PC-9 (cell line): Measurements from ENCODE around the gene MYOZ2. TPM values are rescaled to one million over a fixed set of nuclear protein-coding genes. Genes with fewer than 3 reads are reported as not detected.

ENCODE experiments used
- BruUV-seq: library from RNA; stranded (reverse); fragments of 400-500 nt; replicated peaks from 2 replicates; lab custom pipeline; 2021; lab: Mats Ljungman, UMichigan
- CTCF ChIA-PET: fragments of 300-600 bp; sonication (Branson Sonifier 250); formaldehyde crosslinking; loops from one replicate; lab custom pipeline; 2022; ENCODE audit warnings: antibody characterized with exemption; lab: Charles Lee
- POLR2A ChIA-PET: fragments of 300-600 bp; sonication (Branson Sonifier 250); formaldehyde crosslinking; loops from one replicate; lab custom pipeline; 2022; ENCODE audit warnings: antibody characterized with exemption; ENCODE audit not compliant: unreplicated experiment; lab: Charles Lee
- DNase-seq, 2 experiments: peaks; one replicate each; pipeline versions ENCODE4 v3.0.0 to v3.0.0-alpha.2; 2015 to 2022; ENCODE audit warnings: mixed read lengths in 1 of 2
- H2AFZ ChIP-seq: fragments of 200-600 bp; sonication (generic); 2 replicates; pipeline ENCODE4 v1.8.1; 2017; ENCODE audit warnings: antibody characterized with exemption
- H3F3A ChIP-seq: fragments of 200-600 bp; sonication (generic); 2 replicates; pipeline ENCODE4 v1.8.1; 2017; ENCODE audit warnings: antibody characterized with exemption, mild to moderate bottlenecking, low read depth; ENCODE audit not compliant: insufficient read depth
- H3K27ac ChIP-seq: fragments of 200-600 bp; sonication (generic); 2 replicates; pipeline ENCODE4 v1.6.1; 2016; ENCODE audit warnings: mixed run types
- H3K27me3 ChIP-seq: fragments of 200-600 bp; sonication (generic); 2 replicates; pipeline ENCODE4 v1.6.1; 2016; ENCODE audit warnings: low read depth, mixed run types; ENCODE audit not compliant: insufficient read depth
- H3K36me3 ChIP-seq: fragments of 200-600 bp; sonication (generic); 2 replicates; pipeline ENCODE4 v1.6.1; 2016; ENCODE audit warnings: low read depth, mixed run types
- H3K4me1 ChIP-seq: fragments of 200-600 bp; sonication (generic); replicated peaks from 2 replicates; pipeline ENCODE4 v1.6.1; 2016; ENCODE audit warnings: mixed run types; ENCODE audit not compliant: insufficient read depth
- H3K4me2 ChIP-seq: fragments of 200-600 bp; sonication (generic); 2 replicates; pipeline ENCODE4 v1.6.1; 2017; ENCODE audit warnings: mixed run types
- H3K4me3 ChIP-seq: fragments of 200-600 bp; sonication (generic); 2 replicates; pipeline ENCODE4 v1.6.1; 2016; ENCODE audit warnings: mixed run types
- H3K79me2 ChIP-seq: fragments of 200-600 bp; sonication (generic); 2 replicates; pipeline ENCODE4 v1.6.1; 2017; ENCODE audit warnings: low read depth, mixed run types
- H3K9me2 ChIP-seq: fragments of 200-600 bp; sonication (generic); 2 replicates; pipeline ENCODE4 v1.8.1; 2017; ENCODE audit warnings: mild to moderate bottlenecking; ENCODE audit not compliant: insufficient read depth
- H3K9me3 ChIP-seq: fragments of 200-600 bp; sonication (generic); 2 replicates; pipeline ENCODE4 v1.8.1; 2016; ENCODE audit warnings: low read depth; ENCODE audit not compliant: insufficient read depth
- H4K20me1 ChIP-seq: fragments of 200-600 bp; sonication (generic); 2 replicates; pipeline ENCODE4 v1.8.1; 2017; ENCODE audit not compliant: insufficient read depth
- CTCF ChIP-seq: fragments of 200-600 bp; sonication (generic); conservative IDR thresholded peaks from 2 replicates; pipeline ENCODE4 v1.6.1; 2017; ENCODE audit warnings: mixed run types, antibody characterized with exemption, mild to moderate bottlenecking, moderate library complexity
- EZH2 ChIP-seq: fragments of 200-600 bp; sonication (generic); IDR thresholded peaks from 2 replicates; pipeline ENCODE4 v1.8.0; 2017; ENCODE audit warnings: antibody characterized with exemption, low read depth
- intact Hi-C: fragments of 100-400 bp; cut with micrococcal nuclease; formaldehyde crosslinking; loops from one replicate; pipeline ENCODE4 v1.10.0; 2022; ENCODE audit not compliant: unreplicated experiment
- total RNA-seq: library from RNA; stranded (reverse); gene quantifications from 2 replicates; pipeline ENCODE4 v1.2.3, GENCODE V29; 2021

MYOZ2 gene
- total RNA-seq, 1 experiment from 2014 or later: not detected

- POLR2A ChIA-PET: no interaction called here
- CTCF ChIA-PET: no interaction called here
- Histone ChIP-seq H3K4me1 (peaks cover 35% of the 10 kb centered on the region), H3K79me2 (peaks cover 18% of the 10 kb centered on the region), H3K27ac (peak overlapping the region; percentile 87), H3K4me3 (no peak overlapping the region), H3K9me2 (no peaks in the 10 kb centered on the region), H2AFZ (no peak overlapping the region), H3K4me2 (peak overlapping the region; percentile 40), H3K27me3 (no peaks in the 10 kb centered on the region), H3K36me3 (no peaks in the 10 kb centered on the region), H3F3A (peaks cover 20% of the 10 kb centered on the region), H3K9me3 (no peaks in the 10 kb centered on the region; the same call in 1 of the 2 replicates), H4K20me1 (no peaks in the 10 kb centered on the region)
- TF ChIP-seq EZH2 (no peak), CTCF (no peak)
- no peak for DNase-seq
- intact Hi-C loops: no loop called here
- BruUV-seq: no TSS peak
These were observed 74.0 kb downstream of the MYOZ2 start for GRCh38 chr4:119209586-119209985.

GRCh38 chr4:119210775-119211174, 75.1 kb downstream of the MYOZ2 start:
- Histone ChIP-seq H3K9me3 (no peaks in the 10 kb centered on the region; the same call in 1 of the 2 replicates), H2AFZ (no peak overlapping the region), H3F3A (peaks cover 20% of the 10 kb centered on the region), H3K36me3 (no peaks in the 10 kb centered on the region), H3K4me2 (peak overlapping the region; percentile 75), H3K4me1 (peaks cover 40% of the 10 kb centered on the region), H4K20me1 (no peaks in the 10 kb centered on the region), H3K4me3 (peak overlapping the region; percentile 92; the same call in 1 of the 2 replicates), H3K79me2 (peaks cover 30% of the 10 kb centered on the region), H3K27me3 (no peaks in the 10 kb centered on the region), H3K9me2 (no peaks in the 10 kb centered on the region), H3K27ac (no peak overlapping the region)
- ChIA-PET POLR2A (no interaction called here), CTCF (no interaction called here)
- intact Hi-C loops: no loop called here
- TF ChIP-seq CTCF (no peak), EZH2 (no peak)
- no peak for DNase-seq
- no TSS peak for BruUV-seq

GRCh38 chr4:119211867-119212233, 76.2 kb downstream of the MYOZ2 start:
- intact Hi-C loops: loop anchor here (1.0 kb wide), 2 partner anchors 109 to 170 kb away; no protein-coding TSS in a partner anchor
- H3F3A ChIP-seq: peaks cover 20% of the 10 kb centered on the region
- H3K27me3 ChIP-seq: no peaks in the 10 kb centered on the region
- peak overlapping the region; percentile 92 for H3K4me3 ChIP-seq
- peak overlapping the region; percentile 98 for H2AFZ ChIP-seq
- H3K9me3 ChIP-seq: no peaks in the 10 kb centered on the region; the same call in 1 of the 2 replicates
- TSS peak; percentile 82 for BruUV-seq
- peak overlapping the region; percentile 75 for H3K4me2 ChIP-seq
- no peaks in the 10 kb centered on the region for H3K9me2 ChIP-seq
- POLR2A ChIA-PET: interaction anchor here (0.5 to 0.6 kb wide), 3 partner anchors 11 to 109 kb away, joined by 3 to 4 read pairs (median 3); no protein-coding TSS in a partner anchor
- no peak for DNase-seq
- H3K4me1 ChIP-seq: peaks cover 40% of the 10 kb centered on the region
- H3K79me2 ChIP-seq: peaks cover 40% of the 10 kb centered on the region
- TF ChIP-seq CTCF: no peak
- no peak for TF ChIP-seq EZH2
- no peaks in the 10 kb centered on the region for H3K36me3 ChIP-seq
- CTCF ChIA-PET: no interaction called here
- H4K20me1 ChIP-seq: no peaks in the 10 kb centered on the region
- H3K27ac ChIP-seq: peak overlapping the region; percentile 94
